ENCODE measurements around the gene B3GNT3. TPM values are rescaled to one million over a fixed set of nuclear protein-coding genes. Genes with fewer than 3 reads are reported as not detected.

Gene B3GNT3
- total and polyA plus RNA-seq, 10 donors = 0.05 to 1.6 (median 0.75) TPM; not detected in 3

DNA sequence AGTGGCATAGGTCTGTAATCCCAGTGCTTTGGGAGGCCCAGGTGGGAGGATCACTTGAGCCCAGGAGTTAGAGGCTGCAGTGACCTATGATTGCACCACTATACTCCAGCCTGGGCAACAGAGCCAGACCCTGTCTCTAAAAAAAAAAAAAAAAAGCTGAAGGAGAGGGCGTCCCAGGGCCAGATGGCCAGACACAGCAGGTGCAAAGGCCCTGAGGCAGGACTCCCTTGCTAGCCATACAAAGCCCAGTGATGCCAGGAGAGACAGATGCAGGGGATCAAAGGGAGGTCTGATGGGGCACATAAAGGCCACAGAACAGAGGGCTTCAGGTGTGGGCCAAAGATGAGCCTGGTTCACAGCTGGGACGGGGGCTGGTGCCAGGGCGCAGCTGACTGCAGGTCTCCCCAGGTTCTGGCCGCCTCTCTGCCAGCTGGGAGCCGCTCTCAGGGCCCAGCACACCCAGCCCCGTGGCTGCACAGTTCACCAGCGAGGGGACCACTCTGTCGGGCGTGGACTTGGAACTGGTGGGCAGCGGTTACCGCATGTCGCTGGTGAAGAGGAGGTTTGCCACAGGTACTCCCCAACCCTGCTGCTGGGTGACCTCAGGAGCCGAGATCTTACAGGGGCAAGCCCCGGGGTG, 7.5 kb upstream of the B3GNT3 start:
- TF ChIP-seq POLR2A (IDR thresholded peaks at IDR 0.05) (no peak), POLR2AphosphoS5 (IDR thresholded peaks at IDR 0.05) (peak in 1 of 3 donors; percentile 19)
- TF ChIP-seq, protein P1, sequence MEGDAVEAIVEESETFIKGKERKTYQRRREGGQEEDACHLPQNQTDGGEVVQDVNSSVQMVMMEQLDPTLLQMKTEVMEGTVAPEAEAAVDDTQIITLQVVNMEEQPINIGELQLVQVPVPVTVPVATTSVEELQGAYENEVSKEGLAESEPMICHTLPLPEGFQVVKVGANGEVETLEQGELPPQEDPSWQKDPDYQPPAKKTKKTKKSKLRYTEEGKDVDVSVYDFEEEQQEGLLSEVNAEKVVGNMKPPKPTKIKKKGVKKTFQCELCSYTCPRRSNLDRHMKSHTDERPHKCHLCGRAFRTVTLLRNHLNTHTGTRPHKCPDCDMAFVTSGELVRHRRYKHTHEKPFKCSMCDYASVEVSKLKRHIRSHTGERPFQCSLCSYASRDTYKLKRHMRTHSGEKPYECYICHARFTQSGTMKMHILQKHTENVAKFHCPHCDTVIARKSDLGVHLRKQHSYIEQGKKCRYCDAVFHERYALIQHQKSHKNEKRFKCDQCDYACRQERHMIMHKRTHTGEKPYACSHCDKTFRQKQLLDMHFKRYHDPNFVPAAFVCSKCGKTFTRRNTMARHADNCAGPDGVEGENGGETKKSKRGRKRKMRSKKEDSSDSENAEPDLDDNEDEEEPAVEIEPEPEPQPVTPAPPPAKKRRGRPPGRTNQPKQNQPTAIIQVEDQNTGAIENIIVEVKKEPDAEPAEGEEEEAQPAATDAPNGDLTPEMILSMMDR (IDR thresholded peaks at IDR 0.05 in 8 of 11, conservative IDR thresholded peaks at IDR 0.05 in 3 of 11) = no peak
- H3K27ac ChIP-seq = no peak overlapping the region
- no peaks in the 10 kb centered on the region for H3K9me3 ChIP-seq
- H3K4me1 ChIP-seq = peaks cover 0 to 30% (median 14%) of the 10 kb centered on the region in 6 donors
- DNase-seq = no peak
- H3K36me3 ChIP-seq = peaks cover 0 to 71% (median 29%) of the 10 kb centered on the region in 6 donors
- WGBS, 5 donors = 90 to 98% (median 97%) methylated on average over 5 to 14 of the region's 14 CpGs
- peaks cover 0 to 4% (median 0%) of the 10 kb centered on the region in 7 donors for H3K27me3 ChIP-seq (replicated peaks in 1 of 7)
- intact Hi-C loops (cut with DNase I; ENCODE audit: low total_unique reads) = no loop called here
- H3K4me3 ChIP-seq = no peak overlapping the region

DNA sequence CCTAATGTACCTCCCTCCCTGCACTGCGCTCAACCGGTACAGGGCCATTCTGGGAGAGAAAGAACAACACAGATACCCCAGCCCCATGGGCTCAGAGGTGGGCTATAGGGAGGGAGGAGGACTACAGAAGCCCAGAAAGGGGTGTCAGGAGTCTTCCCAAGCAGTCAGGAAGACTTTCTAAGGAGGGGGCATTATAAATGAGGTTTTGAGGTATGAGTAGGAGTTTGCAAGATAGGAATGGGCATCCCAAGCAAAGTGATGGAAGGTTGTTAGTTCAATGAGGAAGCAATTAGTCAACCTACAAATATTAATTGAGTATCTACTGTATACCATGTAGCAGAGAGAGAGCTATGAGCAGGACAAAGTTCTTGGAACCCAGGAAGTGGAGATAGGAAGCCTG, 6.3 kb upstream of the B3GNT3 start:
- WGBS, 5 donors = 61 to 93% (median 86%) methylated on average over 2 of the region's 2 CpGs
- Histone ChIP-seq H3K4me1 (peaks cover 0 to 34% (median 14%) of the 10 kb centered on the region in 6 donors), H3K4me3 (no peak overlapping the region), H3K9me3 (no peaks in the 10 kb centered on the region), H3K27me3 (replicated peaks in 1 of 7) (peaks cover 0 to 10% (median 2%) of the 10 kb centered on the region in 7 donors), H3K36me3 (peaks cover 0 to 59% (median 21%) of the 10 kb centered on the region in 6 donors), H3K27ac (no peak overlapping the region)
- no peak for DNase-seq
- no peak for TF ChIP-seq POLR2A (IDR thresholded peaks at IDR 0.05)
- intact Hi-C loops (cut with DNase I; ENCODE audit: low total_unique reads) = no loop called here

DNA sequence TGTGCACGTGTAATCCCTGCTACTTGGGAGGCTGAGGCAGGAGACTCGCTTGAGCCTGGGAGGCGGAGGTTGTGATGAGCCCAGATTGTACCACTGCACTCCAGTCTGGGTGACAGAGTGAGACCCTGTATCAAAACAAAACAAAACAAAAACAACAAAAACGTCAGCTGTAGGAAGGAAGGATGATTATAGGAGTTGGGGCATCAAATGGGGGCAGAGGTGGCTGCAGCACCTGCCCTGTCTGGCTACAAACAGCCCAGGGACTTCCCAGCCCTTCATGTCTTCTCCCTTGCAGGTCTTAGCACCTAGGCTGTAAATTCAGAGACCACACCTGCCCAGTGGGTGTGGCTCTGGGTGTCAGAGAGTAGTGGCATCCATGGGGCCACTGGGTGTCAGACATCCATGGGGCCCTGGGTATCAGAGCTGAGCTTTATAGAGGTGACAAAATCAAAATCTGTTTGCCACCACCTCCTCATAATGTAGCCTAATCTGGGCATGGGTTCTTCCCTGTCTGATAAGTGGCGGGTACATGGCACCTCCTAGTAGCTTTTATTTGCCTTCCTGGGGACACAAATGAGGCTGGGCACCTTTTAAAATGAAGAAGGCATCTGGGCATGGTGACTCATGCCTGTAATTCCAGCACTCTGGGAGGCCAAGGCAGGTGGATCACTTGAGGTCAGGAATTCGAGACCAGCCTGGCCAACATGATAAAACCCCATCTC, 4.7 kb upstream of the B3GNT3 start:
- peaks cover 0 to 43% (median 17%) of the 10 kb centered on the region in 6 donors for H3K36me3 ChIP-seq
- TF ChIP-seq POLR2AphosphoS5 (IDR thresholded peaks at IDR 0.05) (no peak), POLR2A (IDR thresholded peaks at IDR 0.05) (no peak)
- TF ChIP-seq, protein P1 (IDR thresholded peaks at IDR 0.05 in 8 of 11, conservative IDR thresholded peaks at IDR 0.05 in 3 of 11) = no peak
- H3K27ac ChIP-seq = no peak overlapping the region
- no peak for DNase-seq
- no peak overlapping the region for H3K4me3 ChIP-seq
- intact Hi-C loops (cut with DNase I; ENCODE audit: low total_unique reads) = no loop called here
- peaks cover 0 to 25% (median 14%) of the 10 kb centered on the region in 7 donors for H3K27me3 ChIP-seq (replicated peaks in 1 of 7)
- H3K4me1 ChIP-seq = peaks cover 0 to 34% (median 20%) of the 10 kb centered on the region in 6 donors
- H3K9me3 ChIP-seq = no peaks in the 10 kb centered on the region
- WGBS, 5 donors = 73 to 83% (median 78%) methylated on average over 6 of the region's 6 CpGs

DNA sequence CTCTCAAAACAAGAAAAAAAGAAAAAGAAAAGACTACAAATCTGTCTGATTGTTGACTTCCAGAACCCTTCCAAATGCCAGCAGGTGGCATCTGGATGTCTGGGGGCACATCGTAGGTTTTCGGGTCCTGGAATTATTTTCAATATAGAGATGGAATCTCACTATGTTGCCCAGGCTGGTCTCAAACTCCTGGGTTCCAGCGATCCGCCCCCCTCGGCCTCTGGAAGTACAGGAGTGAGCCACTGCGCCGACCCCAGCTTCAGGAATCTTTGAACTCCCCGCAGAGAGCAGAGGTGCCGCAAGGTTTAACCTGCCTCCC, 567 bp upstream of the B3GNT3 start:
- Histone ChIP-seq H3K9me3 (no peaks in the 10 kb centered on the region), H3K36me3 (peaks cover 0 to 2% (median 0%) of the 10 kb centered on the region in 6 donors), H3K4me3 (peak overlapping the region in 2 of 8 donors; percentile 10 to 60), H3K4me1 (peaks cover 0 to 52% (median 28%) of the 10 kb centered on the region in 6 donors), H3K27ac (no peak overlapping the region), H3K27me3 (replicated peaks in 1 of 7) (peaks cover 3 to 53% (median 25%) of the 10 kb centered on the region in 7 donors)
- TF ChIP-seq, protein P1 (IDR thresholded peaks at IDR 0.05 in 8 of 11, conservative IDR thresholded peaks at IDR 0.05 in 3 of 11) = no peak
- TF ChIP-seq POLR2AphosphoS5 (IDR thresholded peaks at IDR 0.05) (no peak), POLR2A (IDR thresholded peaks at IDR 0.05) (no peak)
- no peak for DNase-seq
- WGBS, 5 donors = 47 to 80% (median 64%) methylated on average over 9 of the region's 9 CpGs
- intact Hi-C loops (cut with DNase I; ENCODE audit: low total_unique reads) = no loop called here

Measured in spleen (tissue), 11 donors.